GM23338 (cell line): Measurements from ENCODE around the gene PPP1R27. TPM values are rescaled to one million over a fixed set of nuclear protein-coding genes. Genes with fewer than 3 reads are reported as not detected.

Experiments used
- ATAC-seq: fragments of 200-7000 bp; cut with Tn5 transposase; 3 replicates; pipeline ENCODE4 v1.9.1; 2020
- DNase-seq: peaks from one replicate; pipeline ENCODE4 v3.0.0-alpha.2; 2015; ENCODE audit warnings: low spot score
- H2AFZ ChIP-seq: fragments of 200-600 bp; sonication (generic); 2 replicates; pipeline ENCODE4 v1.8.0; 2016; ENCODE audit warnings: antibody characterized with exemption, mild to moderate bottlenecking, moderate library complexity
- H3F3A ChIP-seq: fragments of 200-600 bp; sonication (generic); replicated peaks from 2 replicates; pipeline ENCODE4 v1.8.0; 2017; ENCODE audit warnings: antibody characterized with exemption, mixed run types, low read depth
- H3K27ac ChIP-seq: fragments of 200-600 bp; sonication (generic); 2 replicates; pipeline ENCODE4 v1.6.1; 2016; ENCODE audit warnings: low read depth
- H3K27me3 ChIP-seq: fragments of 200-600 bp; sonication (generic); 2 replicates; pipeline ENCODE4 v1.8.0; 2016; ENCODE audit warnings: mild to moderate bottlenecking, mixed run types, moderate library complexity; ENCODE audit not compliant: insufficient read depth
- H3K36me3 ChIP-seq: fragments of 200-600 bp; sonication (generic); 2 replicates; pipeline ENCODE4 v1.8.0; 2016; ENCODE audit warnings: mild to moderate bottlenecking; ENCODE audit not compliant: insufficient read depth
- H3K4me1 ChIP-seq: fragments of 200-600 bp; sonication (generic); 2 replicates; pipeline ENCODE4 v1.8.0; 2016; ENCODE audit warnings: mild to moderate bottlenecking, moderate library complexity; ENCODE audit not compliant: insufficient read depth
- H3K4me2 ChIP-seq: fragments of 200-600 bp; sonication (generic); 2 replicates; pipeline ENCODE4 v1.7.1; 2017; ENCODE audit warnings: mixed run types
- H3K4me3 ChIP-seq: fragments of 200-600 bp; sonication (generic); 2 replicates; pipeline ENCODE4 v1.6.1; 2016; ENCODE audit warnings: mixed run types
- H3K79me2 ChIP-seq: fragments of 200-600 bp; sonication (generic); replicated peaks from 2 replicates; pipeline ENCODE4 v1.8.0; 2017; ENCODE audit warnings: mild to moderate bottlenecking; ENCODE audit not compliant: insufficient read depth
- H3K9me2 ChIP-seq: fragments of 200-600 bp; sonication (generic); 2 replicates; pipeline ENCODE4 v1.8.0; 2017; ENCODE audit not compliant: insufficient read depth
- H4K20me1 ChIP-seq: fragments of 200-600 bp; sonication (generic); replicated peaks from 2 replicates; pipeline ENCODE4 v1.8.0; 2017; ENCODE audit warnings: mild to moderate bottlenecking; ENCODE audit not compliant: insufficient read depth
- H3K27ac Mint-ChIP-seq: 2 replicates; pipeline ENCODE4 v1.8.0; 2020; ENCODE audit warnings: inconsistent platforms, mild to moderate bottlenecking, moderate library complexity, mixed read lengths
- H3K27me3 Mint-ChIP-seq: 3 replicates; pipeline ENCODE4 v1.8.0; 2022; ENCODE audit warnings: low read depth, mild to moderate bottlenecking, moderate library complexity, mixed read lengths, inconsistent platforms; ENCODE audit not compliant: insufficient read depth, poor library complexity
- H3K36me3 Mint-ChIP-seq: 3 replicates; pipeline ENCODE4 v1.8.0; 2021; ENCODE audit warnings: low read depth, mild to moderate bottlenecking, inconsistent platforms, moderate library complexity, mixed read lengths
- H3K4me1 Mint-ChIP-seq: 3 replicates; pipeline ENCODE4 v1.8.0; 2020; ENCODE audit warnings: mild to moderate bottlenecking, inconsistent platforms, mixed read lengths
- H3K4me3 Mint-ChIP-seq: 3 replicates; pipeline ENCODE4 v1.8.0; 2021; ENCODE audit warnings: moderate library complexity, mild to moderate bottlenecking, inconsistent platforms, mixed read lengths
- H3K9me3 Mint-ChIP-seq: 3 replicates; pipeline ENCODE4 v1.8.0; 2020; ENCODE audit warnings: moderate library complexity, mild to moderate bottlenecking, inconsistent platforms, mixed read lengths
- CREB1 ChIP-seq: fragments of 250-450 bp; sonication (Bioruptor Pico); IDR thresholded peaks from 2 replicates; pipeline ENCODE4 v1.5.0; 2020; ENCODE audit warnings: low read depth, mild to moderate bottlenecking, moderate library complexity
- CTCF ChIP-seq, 2 experiments: fragments of 200-600 bp in 1 of 2; sonication (generic) in 1 of 2; conservative IDR thresholded peaks; 2 replicates each; pipeline versions ENCODE4 v1.5.1 to v1.6.1; 2016 to 2017; ENCODE audit warnings: antibody characterized with exemption in 2 of 2, low read depth in 2 of 2, mild to moderate bottlenecking in 2 of 2, moderate library complexity in 1 of 2
- ETS1 ChIP-seq: IDR thresholded peaks from 2 replicates; pipeline ENCODE4 v1.6.1; 2016; ENCODE audit warnings: antibody characterized with exemption
- EZH2 ChIP-seq: fragments of 200-600 bp; sonication (generic); IDR thresholded peaks from one replicate; pipeline ENCODE4 v1.8.0; 2017; ENCODE audit warnings: antibody characterized with exemption, mild to moderate bottlenecking, low read depth; ENCODE audit not compliant: unreplicated experiment
- EZH2phosphoT487 ChIP-seq: fragments of 200-600 bp; sonication (generic); IDR thresholded peaks from one replicate; pipeline ENCODE4 v1.8.1; 2018; ENCODE audit warnings: antibody characterized with exemption; ENCODE audit not compliant: unreplicated experiment
- JUNB ChIP-seq: IDR thresholded peaks from one replicate; pipeline ENCODE4 v1.6.1; 2016; ENCODE audit warnings: antibody characterized with exemption; ENCODE audit not compliant: unreplicated experiment
- NANOG ChIP-seq: IDR thresholded peaks from 2 replicates; pipeline ENCODE4 v1.6.1; 2016; ENCODE audit warnings: antibody characterized with exemption, borderline replicate concordance
- POLR2AphosphoS5 ChIP-seq: IDR thresholded peaks from 2 replicates; pipeline ENCODE4 v1.6.1; 2016; ENCODE audit warnings: antibody characterized with exemption, low read depth
- REST ChIP-seq: IDR thresholded peaks from one replicate; pipeline ENCODE4 v1.6.1; 2018; ENCODE audit warnings: antibody characterized with exemption; ENCODE audit not compliant: unreplicated experiment
- STAT1 ChIP-seq: IDR thresholded peaks from one replicate; pipeline ENCODE4 v1.6.1; 2016; ENCODE audit warnings: antibody characterized with exemption; ENCODE audit not compliant: unreplicated experiment
- ZNF114 ChIP-seq: fragments of 250-450 bp; sonication (Bioruptor Pico); IDR thresholded peaks from 2 replicates; pipeline ENCODE4 v1.5.0; 2020; ENCODE audit warnings: mild to moderate bottlenecking, moderate library complexity
- ZNF331 ChIP-seq: fragments of 250-450 bp; sonication (Bioruptor Pico); IDR thresholded peaks from 2 replicates; pipeline ENCODE4 v1.5.0; 2020; ENCODE audit warnings: low read depth, mild to moderate bottlenecking, moderate library complexity
- ZNF462 ChIP-seq: fragments of 250-450 bp; sonication (Bioruptor Pico); IDR thresholded peaks from 2 replicates; pipeline ENCODE4 v1.5.0; 2020; ENCODE audit warnings: mild to moderate bottlenecking, moderate library complexity
- polyA plus RNA-seq: library from polyadenylated mRNA; unstranded; fragments of >200 nt; fragmentation: Nextera tagmentation; extraction: Ambion mirVana; gene quantifications from 2 replicates; pipeline ENCODE4 v1.2.1, GENCODE V29; 2016
- total RNA-seq: library from RNA; depleted of rRNA; stranded (reverse); fragments of >200 nt; shearing (Covaris generic); gene quantifications from 2 replicates; pipeline ENCODE4 v1.2.3, GENCODE V29; 2014

PPP1R27 gene
- total and polyA plus RNA-seq, 2 experiments from 2014 or later = 0.65 TPM; not detected in 1

DNA sequence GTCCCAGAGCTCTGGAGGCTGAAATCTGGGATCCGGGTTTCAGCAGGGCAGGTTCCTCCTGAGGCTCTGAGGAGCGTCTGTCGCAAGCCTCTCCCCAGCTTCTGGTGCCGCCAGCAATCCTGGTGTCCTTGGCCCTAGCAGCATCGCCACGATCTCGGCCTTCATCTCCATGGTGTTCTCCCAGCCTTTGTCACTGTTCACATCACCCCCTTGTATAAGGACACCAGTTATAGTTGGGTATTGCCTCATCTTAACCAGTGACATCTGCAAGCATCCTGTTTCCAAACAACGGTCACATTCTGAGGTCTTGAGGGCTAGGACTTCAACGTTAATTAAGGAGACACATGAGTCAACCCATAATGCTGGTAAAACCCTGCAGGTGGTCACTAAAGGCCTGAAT lies 2.8 kb upstream of the PPP1R27 start:
- H3F3A ChIP-seq = 0 out of 2 replicates have a peak, but pooled peaks cover 11% of the 10 kb centered on the region
- H3K27me3 Mint-ChIP-seq = no peaks in the 10 kb centered on the region
- ATAC-seq = no peak

More for the DNA sequence above, 2.8 kb upstream of the PPP1R27 start:
- H3K4me3 Mint-ChIP-seq = no peak overlapping the region; the same call in 2 of the 3 replicates
- no peaks in the 10 kb centered on the region for H3K27me3 ChIP-seq
- H3K4me3 ChIP-seq = no peak overlapping the region
- H3K9me2 ChIP-seq = no peaks in the 10 kb centered on the region
- no peaks in the 10 kb centered on the region for H3K36me3 ChIP-seq
- H3K27ac Mint-ChIP-seq = no peak overlapping the region
- no peak for TF ChIP-seq NANOG
- no peak for TF ChIP-seq ZNF114 (CRISPR knock-in tag)
- no peak for TF ChIP-seq STAT1
- TF ChIP-seq ZNF331 = no peak
- no peak for TF ChIP-seq CTCF (conservative IDR thresholded peaks at IDR 0.05; ENCODE audit: low read depth in 2 of 2)
- TF ChIP-seq REST = no peak
- TF ChIP-seq ZNF462 (CRISPR knock-in tag) = no peak
- no peak for TF ChIP-seq JUNB
- no peak for TF ChIP-seq ETS1
- TF ChIP-seq EZH2 = no peak
- TF ChIP-seq POLR2AphosphoS5 = no peak
- no peak for TF ChIP-seq CREB1 (CRISPR knock-in tag)
- TF ChIP-seq EZH2phosphoT487 = no peak
- H3K4me1 ChIP-seq = peaks cover 7% of the 10 kb centered on the region; the same call in 1 of the 2 replicates
- 0 out of 2 replicates have a peak, but pooled peaks cover 4% of the 10 kb centered on the region for H3K79me2 ChIP-seq
- H3K27ac ChIP-seq = no peak overlapping the region
- H4K20me1 ChIP-seq = peaks cover 6% of the 10 kb centered on the region; the same call in 1 of the 2 replicates
- no peak overlapping the region for H3K4me2 ChIP-seq
- no peak for DNase-seq
- H3K9me3 Mint-ChIP-seq = no peaks in the 10 kb centered on the region
- H3K4me1 Mint-ChIP-seq = 0 out of 3 replicates have a peak, but pooled peaks cover 2% of the 10 kb centered on the region
- peaks cover 3% of the 10 kb centered on the region; the same call in 1 of the 3 replicates for H3K36me3 Mint-ChIP-seq
- no peak overlapping the region for H2AFZ ChIP-seq
